GM18867 (cell line): ENCODE data around the gene PRR16.

Experiments
- ATAC-seq: cut with Tn5 transposase; IDR thresholded peaks from one replicate; pipeline ENCODE4 v1.9.1; 2021; ENCODE audit warnings: mild to moderate bottlenecking, moderate library complexity; ENCODE audit not compliant: unreplicated experiment

Gene PRR16

GRCh38 chr5:120463006-120463680 is 957 bp upstream of the PRR16 start:
- no peak for ATAC-seq

GRCh38 chr5:120464627-120465435 is 731 bp downstream of the PRR16 start:
- ATAC-seq = no peak

GRCh38 chr5:120465436-120465961 is 1.4 kb downstream of the PRR16 start:
- ATAC-seq = no peak

- ATAC-seq = no peak
Observed at GRCh38 chr5:120466341-120467006, 2.4 kb downstream of the PRR16 start.

- no peak for ATAC-seq
Observed at GRCh38 chr5:120471971-120472370, 7.9 kb downstream of the PRR16 start.

- no peak for ATAC-seq
Observed at GRCh38 chr5:120472911-120473310, 8.8 kb downstream of the PRR16 start.

- ATAC-seq = no peak
Observed at GRCh38 chr5:120473332-120473731, 9.2 kb downstream of the PRR16 start.

GRCh38 chr5:120476063-120476462 is 12.0 kb downstream of the PRR16 start:
- no peak for ATAC-seq

GRCh38 chr5:120479066-120479465 is 15.0 kb downstream of the PRR16 start:
- ATAC-seq = no peak

GRCh38 chr5:120499876-120500563 is 35.9 kb downstream of the PRR16 start:
- no peak for ATAC-seq

GRCh38 chr5:120502531-120502930 is 38.4 kb downstream of the PRR16 start:
- ATAC-seq = no peak

GRCh38 chr5:120503341-120503740 is 39.2 kb downstream of the PRR16 start:
- ATAC-seq = no peak

- no peak for ATAC-seq
Observed at GRCh38 chr5:120504057-120504456, 40.0 kb downstream of the PRR16 start.

- no peak for ATAC-seq
Observed at GRCh38 chr5:120507197-120507596, 43.1 kb downstream of the PRR16 start.

GRCh38 chr5:120507800-120508463 is 43.8 kb downstream of the PRR16 start:
- no peak for ATAC-seq

GRCh38 chr5:120509053-120509452 is 45.0 kb downstream of the PRR16 start:
- no peak for ATAC-seq

- ATAC-seq = no peak
Observed at GRCh38 chr5:120510098-120510637, 46.1 kb downstream of the PRR16 start.

- no peak for ATAC-seq
Observed at GRCh38 chr5:120510994-120511686, 47.0 kb downstream of the PRR16 start.

GRCh38 chr5:120512068-120512467 is 48.0 kb downstream of the PRR16 start:
- ATAC-seq = no peak
